ENCODE measurements around the gene CRACR2A.

CRACR2A gene, protein sequence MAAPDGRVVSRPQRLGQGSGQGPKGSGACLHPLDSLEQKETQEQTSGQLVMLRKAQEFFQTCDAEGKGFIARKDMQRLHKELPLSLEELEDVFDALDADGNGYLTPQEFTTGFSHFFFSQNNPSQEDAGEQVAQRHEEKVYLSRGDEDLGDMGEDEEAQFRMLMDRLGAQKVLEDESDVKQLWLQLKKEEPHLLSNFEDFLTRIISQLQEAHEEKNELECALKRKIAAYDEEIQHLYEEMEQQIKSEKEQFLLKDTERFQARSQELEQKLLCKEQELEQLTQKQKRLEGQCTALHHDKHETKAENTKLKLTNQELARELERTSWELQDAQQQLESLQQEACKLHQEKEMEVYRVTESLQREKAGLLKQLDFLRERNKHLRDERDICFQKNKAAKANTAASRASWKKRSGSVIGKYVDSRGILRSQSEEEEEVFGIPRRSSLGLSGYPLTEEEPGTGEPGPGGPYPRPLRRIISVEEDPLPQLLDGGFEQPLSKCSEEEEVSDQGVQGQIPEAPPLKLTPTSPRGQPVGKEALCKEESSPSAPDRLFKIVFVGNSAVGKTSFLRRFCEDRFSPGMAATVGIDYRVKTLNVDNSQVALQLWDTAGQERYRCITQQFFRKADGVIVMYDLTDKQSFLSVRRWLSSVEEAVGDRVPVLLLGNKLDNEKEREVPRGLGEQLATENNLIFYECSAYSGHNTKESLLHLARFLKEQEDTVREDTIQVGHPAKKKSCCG

DNA sequence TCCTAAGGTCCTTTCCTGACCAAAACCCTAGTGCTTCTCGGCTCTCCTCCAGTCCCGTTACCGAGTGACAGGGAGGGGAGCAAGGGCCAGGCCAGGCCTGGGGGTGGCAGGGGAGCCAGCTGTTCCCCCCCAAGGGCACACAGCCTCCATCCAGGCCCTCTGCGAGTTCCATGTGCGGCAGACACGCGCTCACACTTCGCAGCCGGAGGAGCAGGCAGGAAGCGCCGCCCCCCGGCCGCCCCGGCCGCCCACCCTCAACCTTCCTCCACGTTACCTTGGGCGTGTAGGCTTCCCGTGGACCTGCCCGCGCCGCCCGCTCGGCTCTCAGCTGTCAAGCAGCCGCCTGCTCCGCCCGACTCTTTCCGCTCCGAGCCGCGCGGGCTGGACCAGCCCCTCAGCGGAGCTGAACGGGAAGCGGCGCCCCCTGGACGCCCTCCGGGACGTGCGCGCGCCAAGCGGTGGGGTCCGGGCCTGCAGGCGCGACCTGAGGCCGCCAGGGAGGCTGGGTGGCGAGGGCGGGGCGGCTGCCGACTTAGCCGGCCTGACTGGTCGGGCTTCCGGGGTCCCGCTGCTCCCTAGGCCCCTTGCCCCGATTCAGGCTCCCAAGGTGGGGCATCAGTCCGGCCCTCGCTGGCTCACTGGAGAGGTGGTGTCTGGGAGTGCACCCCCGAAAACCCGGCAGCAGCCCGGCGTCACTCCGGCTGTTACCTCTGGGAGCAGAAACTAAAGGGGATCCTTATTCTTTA, at the start of gene CRACR2A:
Gene CRACR2A, minus strand, starts transcription at position 369 of the 746 bp plus-strand sequence. CDS start 56,110 bp downstream, outside the sequence.
- peak; percentile 80 for DNase-seq

DNA sequence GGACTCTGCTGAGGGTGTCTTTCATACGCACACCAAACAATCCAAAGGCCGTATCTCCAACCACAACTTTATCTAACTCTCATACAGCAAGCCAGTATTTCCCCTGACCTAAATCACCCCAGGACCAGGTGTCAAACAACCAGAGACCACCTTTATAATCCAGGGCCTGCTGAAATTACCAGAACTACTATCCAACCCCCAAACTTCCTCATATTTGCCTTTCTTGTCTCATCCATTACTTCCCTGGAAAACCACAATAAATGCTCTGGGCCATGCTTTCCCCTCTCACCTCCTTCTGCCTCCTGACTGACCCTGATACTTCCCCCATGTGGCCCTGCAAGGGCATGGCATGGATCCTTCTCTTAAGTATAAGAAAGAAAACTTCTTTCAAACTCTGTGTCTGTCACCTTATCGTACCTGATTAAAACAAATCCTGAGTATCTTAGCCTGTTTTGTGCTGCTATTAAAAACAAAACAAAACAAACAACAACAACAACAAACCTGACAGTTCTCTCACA, 44.7 kb upstream of the CRACR2A start:
- no peak for DNase-seq

DNA sequence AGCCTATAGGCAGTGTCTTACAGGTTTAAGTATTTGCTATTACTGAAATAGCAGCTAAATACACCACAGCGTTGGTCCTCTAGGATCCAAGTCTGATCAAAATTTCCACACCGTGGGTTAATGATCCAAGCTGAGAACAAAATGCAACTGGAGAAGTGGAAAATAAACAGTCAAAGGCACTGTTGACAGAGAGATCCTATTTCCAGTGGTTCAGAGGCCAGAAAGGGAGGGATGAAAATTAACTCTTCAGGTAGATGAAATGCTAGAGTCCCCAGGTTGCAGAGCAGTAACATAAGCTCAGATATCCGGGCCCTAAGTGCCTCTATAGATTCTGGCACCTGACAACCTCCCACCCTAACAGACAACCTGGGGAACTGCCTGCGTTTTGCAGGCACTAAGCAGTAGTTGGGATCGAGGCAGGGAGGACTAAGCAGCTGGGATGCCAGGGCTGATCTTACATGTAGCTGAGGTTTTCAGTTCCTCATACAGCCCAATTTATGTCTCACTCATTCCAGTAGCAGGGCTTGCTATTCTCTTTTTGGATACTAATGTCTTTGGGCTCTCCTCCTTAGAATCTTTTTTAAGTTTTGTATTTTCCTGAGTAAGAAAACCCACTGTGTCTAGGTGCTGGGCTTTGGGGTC, 42.7 kb upstream of the CRACR2A start:
- DNase-seq, result no peak

DNA sequence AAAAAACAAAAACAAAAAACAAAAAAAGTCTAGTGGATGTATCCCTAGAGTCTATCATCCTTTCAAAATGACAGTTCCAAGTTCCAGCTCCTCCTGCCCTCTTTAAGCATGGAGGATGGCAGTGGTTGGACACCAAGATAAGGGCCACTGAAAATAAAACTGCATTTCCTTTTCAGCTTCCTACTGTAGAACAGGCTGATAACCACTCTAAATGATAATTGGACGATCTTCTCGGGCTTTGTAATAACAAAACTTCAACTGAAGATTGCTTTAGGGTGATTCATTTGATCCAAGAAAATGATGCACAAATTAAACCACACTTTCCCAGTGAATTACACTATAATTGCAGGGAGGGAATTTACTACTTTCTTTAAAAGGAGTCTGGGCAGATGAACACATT, 42.2 kb upstream of the CRACR2A start:
- DNase-seq, result no peak

DNA sequence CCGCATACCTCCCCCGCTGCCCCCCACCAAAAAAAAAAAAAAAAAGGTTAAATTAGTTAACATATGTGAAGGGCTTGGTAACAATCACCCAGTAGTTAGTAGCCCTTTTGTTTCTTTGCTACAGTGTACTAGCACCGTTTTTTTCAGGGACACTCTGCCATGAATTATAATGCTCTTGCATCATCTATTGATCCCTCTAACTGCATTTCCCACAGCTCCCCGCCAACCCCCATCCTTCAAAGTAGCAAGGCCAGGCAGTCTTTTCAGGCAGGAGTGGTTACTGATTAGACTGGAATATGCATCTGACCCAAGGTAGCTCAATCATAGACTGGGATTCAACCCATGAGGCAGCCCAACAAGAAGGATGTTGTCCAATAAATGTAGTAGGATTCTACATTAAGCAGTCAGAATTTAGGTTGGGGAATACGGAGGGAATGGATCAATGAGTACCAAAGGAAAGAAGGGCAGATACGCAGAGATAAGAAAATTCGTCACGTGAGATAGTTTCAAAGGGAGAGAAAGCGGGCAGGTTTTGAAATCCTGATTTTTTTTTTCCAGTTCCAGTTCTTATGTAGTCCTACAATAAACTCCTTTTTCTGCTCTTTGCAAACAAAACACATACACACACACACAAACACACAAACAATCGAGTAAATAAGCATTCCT, 39.8 kb upstream of the CRACR2A start:
- DNase-seq, result no peak

DNA sequence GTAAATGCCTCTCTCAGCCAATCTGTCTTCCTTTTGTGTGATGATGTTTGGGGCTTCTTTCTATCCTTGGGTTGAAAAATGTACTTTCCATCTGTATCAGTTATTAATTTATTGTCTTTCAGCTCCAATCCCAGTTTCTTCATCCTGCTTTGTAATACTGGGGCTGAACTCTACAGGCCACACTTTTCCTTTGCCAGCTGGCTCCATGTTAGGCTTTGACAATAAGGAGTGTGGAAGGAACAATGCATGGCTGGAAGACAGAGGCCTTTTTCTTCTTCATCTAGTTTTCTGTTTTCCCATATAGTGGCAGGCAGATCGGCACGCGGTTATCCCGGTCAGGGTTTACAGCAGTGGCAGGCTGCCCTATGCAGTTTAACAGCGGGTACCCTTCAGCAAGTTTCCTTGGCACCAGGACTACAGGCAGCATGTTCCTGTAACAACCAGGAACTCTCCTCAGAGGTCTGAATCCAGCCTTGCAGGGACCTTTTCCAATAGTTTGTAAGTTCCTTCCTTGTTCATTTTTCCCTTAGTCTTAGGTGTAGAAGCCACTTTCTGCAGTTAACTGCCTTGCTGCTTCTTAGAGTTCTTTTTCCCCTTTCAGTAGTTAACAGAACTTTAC, 38.5 kb upstream of the CRACR2A start:
- no peak for DNase-seq

DNA sequence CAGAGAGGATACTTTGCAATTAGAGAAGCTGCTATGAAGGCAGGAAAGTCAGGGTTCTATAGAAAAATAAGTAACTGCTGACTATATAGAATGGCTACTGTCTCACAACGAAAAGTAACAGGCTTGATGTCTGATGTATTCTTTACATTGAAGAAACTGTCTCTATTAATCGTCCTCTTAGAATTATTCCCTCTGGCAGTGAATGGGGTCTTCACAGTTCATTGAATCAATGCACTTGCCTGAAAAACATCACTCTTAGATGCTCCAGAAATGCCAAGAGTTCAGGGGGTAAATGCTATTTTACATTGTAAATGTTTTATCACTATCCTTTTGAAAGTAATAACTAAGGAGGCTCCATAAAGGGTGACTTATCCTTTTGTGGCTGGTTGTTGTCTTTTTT, 37.7 kb upstream of the CRACR2A start:
- no peak for DNase-seq

DNA sequence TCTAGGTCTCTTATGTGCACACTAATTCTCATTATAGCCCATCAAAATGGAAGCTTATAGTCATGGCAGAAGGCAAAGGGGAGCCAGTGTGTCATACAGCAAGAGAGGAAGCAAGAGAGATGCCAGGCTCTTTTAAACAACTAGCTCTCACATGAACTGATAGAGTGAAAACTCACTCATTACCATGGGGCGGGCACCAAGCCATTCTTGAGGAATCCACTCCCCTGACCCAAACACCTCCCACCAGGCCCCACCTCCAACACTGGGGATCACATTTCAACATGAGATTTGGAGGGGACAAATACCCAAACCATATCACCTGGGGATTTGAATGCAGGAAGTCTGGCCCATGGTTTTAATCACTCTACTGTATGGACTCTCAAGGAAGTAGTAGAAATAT, 36.9 kb upstream of the CRACR2A start:
- DNase-seq, result no peak

DNA sequence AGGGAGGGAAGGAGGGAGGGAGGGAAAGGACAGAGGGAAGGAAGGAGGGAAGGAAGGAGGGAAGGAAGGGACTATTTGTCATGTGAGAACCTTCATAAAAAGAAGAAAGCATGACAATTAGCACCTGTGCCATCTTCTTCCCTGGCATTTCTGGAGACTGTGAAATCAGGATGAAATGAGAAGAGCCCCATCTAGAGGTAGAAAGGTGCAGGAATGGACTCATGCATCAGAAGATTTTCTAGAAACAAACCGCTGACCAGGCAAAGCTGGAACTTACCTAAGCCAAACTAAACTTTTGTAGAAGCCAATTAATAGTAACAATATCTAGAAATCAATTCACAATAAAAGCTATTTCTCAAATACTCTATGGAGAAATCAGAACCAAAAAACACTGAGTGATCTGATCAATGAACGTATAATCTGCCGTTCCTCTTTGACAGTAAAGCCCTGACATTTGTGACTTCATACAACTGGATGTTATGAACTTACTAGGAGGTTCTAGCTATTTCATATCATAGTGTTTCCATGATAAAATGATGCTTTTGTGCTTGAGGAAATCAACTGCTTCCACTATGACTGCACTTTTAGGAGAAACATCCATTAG, 24.4 kb upstream of the CRACR2A start:
- no peak for DNase-seq

DNA sequence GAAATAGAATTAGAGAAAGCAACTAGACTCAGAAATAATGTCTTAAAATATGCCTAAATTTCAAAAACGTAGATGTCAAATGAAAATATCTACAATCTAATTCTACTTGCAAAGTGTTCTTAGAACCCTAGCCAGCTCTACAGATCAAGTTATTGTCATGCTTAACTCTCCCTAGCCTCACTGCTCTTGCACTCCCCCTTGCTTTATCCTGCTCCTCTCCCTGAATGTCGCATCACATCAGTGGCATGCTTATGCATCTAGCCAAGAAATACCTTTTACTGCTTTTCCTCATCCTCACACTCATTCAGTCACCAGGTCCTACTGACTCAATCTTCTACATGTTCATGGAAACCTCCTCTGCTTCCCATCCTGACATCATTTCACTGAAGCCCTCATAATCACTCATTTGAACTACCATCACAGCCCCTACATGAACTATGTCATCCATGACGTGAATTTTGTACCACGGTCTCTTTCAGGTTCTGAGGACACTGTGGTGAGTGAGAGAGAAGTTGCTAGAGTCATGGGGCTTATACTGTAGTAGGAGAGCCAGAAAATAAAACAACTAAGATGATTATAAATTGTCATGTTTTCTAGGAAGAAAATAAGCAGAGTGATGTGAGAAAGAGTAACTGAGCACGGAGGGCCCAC, 22.6 kb upstream of the CRACR2A start:
- DNase-seq, result no peak

DNA sequence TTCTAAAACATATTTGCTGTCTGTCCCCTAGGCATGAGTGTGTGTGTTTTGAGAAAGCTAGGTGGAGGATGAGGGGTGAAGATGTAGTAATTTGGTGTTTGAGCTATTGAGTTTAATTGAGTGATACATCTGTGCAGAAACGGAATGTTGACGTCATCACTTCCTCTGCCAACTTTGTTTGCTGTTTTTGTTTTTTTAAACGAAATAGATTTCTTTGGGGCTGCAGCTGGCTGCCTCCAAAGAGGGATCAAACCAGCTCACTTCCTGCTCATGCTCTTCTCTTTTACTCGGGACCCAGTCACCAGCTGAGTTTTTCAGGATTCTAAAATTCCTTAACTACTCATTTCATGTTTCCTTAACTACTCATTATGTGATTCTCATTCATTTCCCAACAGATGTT, 19.5 kb upstream of the CRACR2A start:
- DNase-seq, result no peak

DNA sequence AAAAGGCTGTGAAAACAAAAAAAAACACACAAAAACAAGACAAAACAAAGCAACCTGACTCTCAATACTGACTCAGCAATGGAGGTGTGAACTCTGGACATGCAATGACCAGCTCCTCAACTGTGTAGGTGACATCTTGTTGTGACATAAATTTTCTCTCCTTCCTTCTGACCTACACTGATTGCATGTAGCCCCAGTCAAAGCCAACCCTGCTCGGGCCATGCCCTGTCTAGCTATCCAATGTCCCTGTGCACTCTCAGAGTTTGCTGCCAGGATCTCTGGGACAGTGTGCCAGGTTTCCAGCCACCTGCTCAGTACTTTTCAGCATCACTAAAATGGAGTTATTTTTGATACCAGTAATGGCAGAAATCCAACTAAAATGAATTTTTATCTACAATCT, 18.9 kb upstream of the CRACR2A start:
- DNase-seq, result no peak

DNA sequence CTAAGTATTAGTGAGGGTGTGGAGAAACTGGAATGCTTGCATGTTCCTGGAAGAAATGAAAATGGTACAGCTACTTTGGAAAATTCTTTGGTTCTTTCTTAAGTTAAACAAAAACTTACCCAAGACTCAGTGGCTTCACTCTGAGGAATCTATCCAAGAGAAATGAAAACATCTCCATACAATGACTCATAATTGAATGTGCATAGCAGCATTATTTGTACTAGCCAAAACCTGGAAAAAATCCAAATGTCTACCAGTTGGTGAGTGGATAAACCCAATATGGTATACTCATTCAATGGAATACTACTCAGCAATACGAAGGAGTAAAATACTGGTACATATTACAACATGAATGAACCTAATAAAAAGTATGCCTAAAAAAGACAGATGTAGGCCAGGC, 18.0 kb upstream of the CRACR2A start:
- DNase-seq, result no peak

DNA sequence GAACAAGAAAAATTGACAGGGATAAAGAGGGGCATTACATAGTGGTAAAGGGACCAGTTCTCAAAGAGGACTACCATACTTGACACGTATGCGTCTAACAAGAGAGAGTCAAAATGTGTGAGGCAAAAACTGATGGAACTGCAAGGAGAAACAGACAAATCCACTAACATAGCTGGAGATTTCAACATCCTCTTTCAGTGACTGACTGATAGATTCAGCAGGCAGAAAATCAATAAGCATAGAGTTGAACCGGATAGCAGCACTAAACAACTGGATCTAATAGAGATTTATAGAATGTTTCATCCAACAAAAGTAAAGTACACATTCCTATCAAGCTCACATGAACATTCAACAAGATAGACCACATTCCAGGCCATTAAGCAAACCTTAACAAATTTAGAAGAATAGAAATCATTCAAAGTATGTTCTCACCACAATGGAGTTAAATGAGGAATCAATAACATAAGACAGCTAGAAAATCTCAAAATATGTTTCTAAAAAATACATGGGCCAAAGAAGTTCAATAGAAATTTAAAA, 16.1 kb upstream of the CRACR2A start:
- DNase-seq, result no peak

DNA sequence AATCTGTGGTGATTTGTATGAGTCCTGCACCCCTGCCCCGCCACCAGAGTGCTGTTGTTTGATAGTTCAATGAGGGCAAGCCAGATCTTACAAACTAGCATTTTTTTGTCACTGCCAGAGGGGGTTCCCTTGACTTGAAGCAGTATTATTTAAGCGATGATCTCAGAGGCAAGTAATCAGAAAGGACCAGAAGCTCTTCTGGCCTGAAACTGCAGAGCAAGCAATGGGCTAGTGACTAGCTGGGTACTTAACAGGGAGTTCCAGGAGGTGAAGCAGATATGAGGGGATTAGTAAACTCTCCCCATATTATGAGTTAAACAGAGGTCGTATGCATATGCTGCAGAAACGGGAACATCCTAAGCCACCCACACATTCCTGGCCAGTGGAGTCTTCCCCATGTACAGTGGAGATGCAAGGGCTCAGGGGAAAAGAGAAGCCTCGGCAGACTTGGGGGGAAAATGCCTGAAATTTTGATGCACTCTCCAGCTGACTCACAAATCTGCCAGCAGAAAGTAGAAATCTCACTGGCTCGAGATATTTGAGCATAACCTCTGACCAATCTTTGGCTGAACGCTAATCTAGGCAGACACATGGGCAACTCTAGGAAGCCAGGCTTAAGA, 8.3 kb upstream of the CRACR2A start:
- DNase-seq, result no peak

DNA sequence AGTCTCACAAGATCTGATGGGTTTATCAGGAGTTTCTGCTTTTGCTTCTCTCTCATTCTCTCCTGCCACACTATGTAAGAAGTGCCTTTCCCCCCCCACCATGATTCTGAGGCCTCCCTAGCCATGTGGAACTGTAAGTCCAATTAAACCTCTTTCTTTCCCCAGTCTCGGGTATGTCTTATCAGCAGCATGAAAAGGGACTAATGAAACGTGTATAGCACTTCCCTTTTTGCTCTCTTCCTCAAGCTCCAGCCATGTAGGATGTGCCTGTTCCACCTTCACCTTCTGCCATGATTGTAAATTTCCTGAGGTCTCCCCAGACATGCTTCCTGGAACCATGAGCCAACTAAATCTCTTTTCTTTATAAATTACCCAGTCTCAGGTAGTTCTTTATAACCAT, 7.0 kb upstream of the CRACR2A start:
- no peak for DNase-seq

DNA sequence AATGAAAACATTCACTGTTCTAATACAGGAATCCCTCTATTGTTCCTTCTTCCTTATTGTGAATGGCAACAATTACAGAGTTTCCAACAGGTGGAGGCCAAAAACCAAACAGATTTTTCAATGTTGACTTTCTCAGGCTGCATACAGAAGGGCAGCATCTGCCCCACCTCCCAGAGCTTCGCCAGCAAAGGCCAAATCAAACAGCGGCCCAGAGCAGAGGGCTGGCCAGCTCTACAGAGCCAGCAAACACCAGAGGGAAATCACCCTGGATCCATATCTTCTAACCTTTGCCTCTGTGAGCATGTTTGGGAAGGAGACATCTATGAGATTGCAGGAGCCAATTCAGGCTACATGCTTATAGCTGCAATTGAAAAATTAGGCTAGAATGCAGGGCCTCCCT, 4.4 kb upstream of the CRACR2A start:
- no peak for DNase-seq

DNA sequence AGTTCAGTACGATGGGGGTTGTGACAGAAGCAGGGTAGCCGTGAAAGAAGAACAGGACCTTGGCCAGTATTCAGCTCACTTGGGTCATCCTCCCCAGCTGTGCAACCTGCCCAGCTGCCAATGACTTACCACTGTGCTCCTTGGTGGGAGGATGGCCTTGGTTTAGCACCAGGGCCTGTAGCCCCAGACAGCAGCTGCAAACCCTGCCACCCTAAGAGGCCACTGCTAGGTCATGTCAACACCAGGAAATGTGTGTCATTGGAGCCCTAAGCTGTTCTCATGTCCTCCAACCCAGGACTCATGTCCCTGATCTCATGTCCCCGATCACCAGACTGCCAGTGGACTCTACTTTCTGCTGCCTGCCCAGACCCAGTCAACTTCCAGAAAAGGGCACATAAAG, 3.0 kb upstream of the CRACR2A start:
- DNase-seq, result no peak

DNA sequence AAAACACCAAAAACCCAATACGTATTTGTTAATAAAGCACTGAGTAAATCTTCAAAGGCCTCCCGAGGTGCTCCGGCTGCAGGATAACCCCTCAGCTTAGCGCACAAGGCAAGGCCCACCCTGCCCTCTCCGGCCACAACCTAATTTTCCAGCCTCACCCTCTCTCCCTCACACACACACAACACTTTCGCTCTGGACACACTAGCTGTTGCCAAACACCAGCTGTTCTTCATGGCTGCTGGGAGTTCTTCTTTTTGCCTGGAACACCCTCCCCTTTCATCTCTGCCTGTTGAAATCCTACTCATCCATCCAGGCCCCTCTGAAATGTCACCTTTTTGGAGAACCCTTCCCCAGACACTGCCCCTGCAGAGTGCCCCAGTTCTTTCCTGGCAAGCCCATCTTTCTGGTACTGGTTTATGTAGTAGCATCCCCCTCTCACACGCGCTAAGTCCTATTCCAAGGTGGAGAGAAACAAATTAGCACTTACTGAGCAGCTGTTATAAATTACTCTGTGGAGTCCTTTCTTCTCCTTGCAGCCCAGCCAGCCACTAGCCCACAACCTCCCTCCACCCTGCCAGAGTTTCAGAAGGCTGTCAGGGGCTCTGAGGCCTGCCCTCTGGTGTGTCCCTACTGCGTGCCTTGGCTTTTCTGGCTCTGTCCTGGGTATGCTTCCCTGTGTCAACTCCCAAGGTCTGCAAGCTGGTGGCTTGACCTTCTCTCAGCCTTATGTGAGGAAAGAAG, 805 bp upstream of the CRACR2A start:
- DNase-seq, result peak; percentile 50
